HepG2 (cell line): ENCODE measurements around the gene SLCO2B1. TPM values are rescaled to one million over a fixed set of nuclear protein-coding genes. Genes with fewer than 3 reads are reported as not detected.
A peak's percentile ranks its signal among the peaks of the same experiment; 100 is the strongest.

ENCODE experiments used
- CCAR2 ChIP-seq: fragments of 200-400 bp; formaldehyde crosslinking; optimal IDR thresholded peaks from 2 replicates; pipeline ENCODE3; 2018; ENCODE audit warnings: low read depth, mild to moderate bottlenecking, low read length, moderate library complexity
- DR1 ChIP-seq: sonication (generic); formaldehyde crosslinking; IDR thresholded peaks from 2 replicates; pipeline ENCODE4 v1.8.0; 2021; ENCODE audit warnings: mild to moderate bottlenecking, missing genetic modification reagents, inconsistent platforms
- EHMT2 ChIP-seq: fragments of 200-600 bp; sonication (generic); IDR thresholded peaks from 2 replicates; pipeline ENCODE4 v1.7.0; 2017; ENCODE audit warnings: antibody characterized with exemption, low read depth, low read length, borderline replicate concordance
- ELF1 ChIP-seq: sonication (generic); formaldehyde crosslinking; IDR thresholded peaks from 2 replicates; pipeline ENCODE4 v1.4.0; 2020; ENCODE audit warnings: missing genetic modification reagents
- HNRNPH1 ChIP-seq: fragments of 200-400 bp; formaldehyde crosslinking; optimal IDR thresholded peaks from 2 replicates; pipeline ENCODE3; 2017; ENCODE audit warnings: mild to moderate bottlenecking, low read depth, low read length
- HOXD1 ChIP-seq: sonication (generic); formaldehyde crosslinking; IDR thresholded peaks from 2 replicates; pipeline ENCODE4 v1.5.0; 2020; ENCODE audit warnings: missing genetic modification reagents
- PHF20 ChIP-seq: sonication (generic); formaldehyde crosslinking; IDR thresholded peaks from 2 replicates; pipeline ENCODE4 v1.5.0; 2020; ENCODE audit warnings: mild to moderate bottlenecking, missing genetic modification reagents
- RARG ChIP-seq: sonication (generic); formaldehyde crosslinking; IDR thresholded peaks from 2 replicates; pipeline ENCODE4 v1.4.0; 2020; ENCODE audit warnings: low read depth, mild to moderate bottlenecking, missing genetic modification reagents
- TBP ChIP-seq: sonication (generic); formaldehyde crosslinking; IDR thresholded peaks from 2 replicates; pipeline ENCODE4 v1.5.0; 2020; ENCODE audit warnings: missing genetic modification reagents
- ZNF30 ChIP-seq: sonication (generic); formaldehyde crosslinking; IDR thresholded peaks from 2 replicates; pipeline ENCODE4 v1.5.0; 2020; ENCODE audit warnings: mild to moderate bottlenecking, missing genetic modification reagents
- ZNF644 ChIP-seq: IDR thresholded peaks from 2 replicates; pipeline ENCODE4 v1.6.1; 2016; ENCODE audit warnings: low read depth
- ZNF776 ChIP-seq: sonication (generic); formaldehyde crosslinking; IDR thresholded peaks from 2 replicates; pipeline ENCODE4 v1.4.0; 2020; ENCODE audit warnings: mild to moderate bottlenecking, missing genetic modification reagents
- polyA plus RNA-seq, 8 experiments: library from polyadenylated mRNA; depleted of rRNA in 3 of 8; stranded (reverse) in 7 of 8; unstranded in 1 of 8; fragments of >200 nt; fragmentation: Illumina TruSeq in 4 of 8; extraction: Trizol in 4 of 8; gene quantifications; 2 replicates each; pipeline versions ENCODE4 v1.2.1 to v1.2.3, GENCODE V29; 2011 to 2016; ENCODE audit warnings: low read depth in 4 of 8, missing spikeins in 1 of 8, mixed read lengths in 1 of 8; ENCODE audit not compliant: insufficient read depth in 1 of 8
- total RNA-seq, 5 experiments: library from RNA; depleted of rRNA; stranded (reverse); fragments of >200 nt; fragmentation: Illumina TruSeq; extraction: Trizol; gene quantifications; 2 replicates each; pipeline ENCODE4 v1.2.3, GENCODE V29; 2016; ENCODE audit warnings: low read depth in 1 of 5
- TF ChIP-seq, protein P1 (sequence below), 2 experiments: fragments of 450-650 bp in 1 of 2; sonication (generic) in 1 of 2; formaldehyde crosslinking; IDR thresholded peaks; 2 replicates each; pipeline versions ENCODE4 v1.5.0 to v1.8.0; 2020 to 2022; ENCODE audit warnings: mild to moderate bottlenecking in 1 of 2, missing genetic modification reagents in 1 of 2
- TF ChIP-seq, protein P2 (sequence below): sonication (generic); formaldehyde crosslinking; IDR thresholded peaks from 2 replicates; pipeline ENCODE4 v1.4.0; 2020; ENCODE audit warnings: missing genetic modification reagents
- TF ChIP-seq, protein P3 (sequence below), 2 experiments: sonication (generic) in 1 of 2; formaldehyde crosslinking in 1 of 2; IDR thresholded peaks; 2 replicates each; pipeline versions ENCODE4 v1.6.1 to v1.9.0; 2014 to 2022; ENCODE audit warnings: antibody characterized with exemption in 1 of 2, borderline replicate concordance in 1 of 2, inconsistent platforms in 1 of 2, low read depth in 1 of 2, missing genetic modification reagents in 1 of 2
- TF ChIP-seq, protein P4 (sequence below): sonication (generic); formaldehyde crosslinking; IDR thresholded peaks from 2 replicates; pipeline ENCODE4 v1.5.1; 2020; ENCODE audit warnings: mild to moderate bottlenecking, moderate library complexity, missing genetic modification reagents

Gene SLCO2B1
- total and polyA plus RNA-seq, 2 of the 13 experiments (the other 11 are each of a cell fraction or from before 2014, with no cell fraction given) = 15.3 to 19.8 TPM

DNA sequence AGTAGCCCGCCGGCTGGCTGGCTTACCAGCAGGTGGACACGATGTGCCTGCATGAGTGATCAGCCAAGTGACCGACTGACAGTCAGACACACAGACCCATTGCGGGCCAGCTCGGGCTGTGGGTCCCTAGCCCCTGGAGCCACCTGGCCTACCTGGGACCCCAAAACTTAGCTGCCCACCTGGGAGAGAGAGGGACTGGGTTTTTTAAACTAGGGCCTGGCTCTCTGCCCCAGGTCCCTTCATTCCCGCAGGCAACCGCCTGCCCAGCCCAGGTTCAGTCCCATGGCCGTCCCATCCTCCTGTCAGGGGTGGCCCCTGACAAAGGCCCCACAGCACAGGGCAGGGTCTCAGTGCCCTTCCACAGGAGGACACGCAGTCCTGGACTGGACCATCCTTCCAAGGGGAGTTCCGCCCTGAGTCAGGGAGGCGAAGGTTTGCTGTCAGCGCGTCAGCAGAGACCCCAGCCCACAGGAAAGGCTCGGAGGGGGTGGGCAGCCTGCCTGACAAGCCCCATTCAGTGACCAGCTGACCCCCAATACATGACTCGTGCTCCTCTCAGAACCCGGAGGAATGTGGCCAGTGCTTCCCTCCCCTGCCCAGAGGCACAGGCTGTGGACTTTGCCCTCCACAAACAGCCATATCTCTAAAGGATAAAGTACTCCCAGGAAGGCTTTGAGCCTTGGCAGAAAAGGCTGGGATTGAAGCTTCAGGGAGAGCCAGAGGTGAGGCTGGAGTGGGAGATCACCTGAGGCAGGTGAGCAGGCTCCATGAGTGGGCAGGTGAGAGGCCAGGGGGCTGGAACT is 8.4 kb downstream of the SLCO2B1 start (continued):
- no peak for TF ChIP-seq DR1 (CRISPR knock-in tag)
- TF ChIP-seq, protein P1, sequence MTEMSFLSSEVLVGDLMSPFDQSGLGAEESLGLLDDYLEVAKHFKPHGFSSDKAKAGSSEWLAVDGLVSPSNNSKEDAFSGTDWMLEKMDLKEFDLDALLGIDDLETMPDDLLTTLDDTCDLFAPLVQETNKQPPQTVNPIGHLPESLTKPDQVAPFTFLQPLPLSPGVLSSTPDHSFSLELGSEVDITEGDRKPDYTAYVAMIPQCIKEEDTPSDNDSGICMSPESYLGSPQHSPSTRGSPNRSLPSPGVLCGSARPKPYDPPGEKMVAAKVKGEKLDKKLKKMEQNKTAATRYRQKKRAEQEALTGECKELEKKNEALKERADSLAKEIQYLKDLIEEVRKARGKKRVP (CRISPR knock-in tag; IDR thresholded peaks at IDR 0.05) = no peak
- TF ChIP-seq, protein P2, sequence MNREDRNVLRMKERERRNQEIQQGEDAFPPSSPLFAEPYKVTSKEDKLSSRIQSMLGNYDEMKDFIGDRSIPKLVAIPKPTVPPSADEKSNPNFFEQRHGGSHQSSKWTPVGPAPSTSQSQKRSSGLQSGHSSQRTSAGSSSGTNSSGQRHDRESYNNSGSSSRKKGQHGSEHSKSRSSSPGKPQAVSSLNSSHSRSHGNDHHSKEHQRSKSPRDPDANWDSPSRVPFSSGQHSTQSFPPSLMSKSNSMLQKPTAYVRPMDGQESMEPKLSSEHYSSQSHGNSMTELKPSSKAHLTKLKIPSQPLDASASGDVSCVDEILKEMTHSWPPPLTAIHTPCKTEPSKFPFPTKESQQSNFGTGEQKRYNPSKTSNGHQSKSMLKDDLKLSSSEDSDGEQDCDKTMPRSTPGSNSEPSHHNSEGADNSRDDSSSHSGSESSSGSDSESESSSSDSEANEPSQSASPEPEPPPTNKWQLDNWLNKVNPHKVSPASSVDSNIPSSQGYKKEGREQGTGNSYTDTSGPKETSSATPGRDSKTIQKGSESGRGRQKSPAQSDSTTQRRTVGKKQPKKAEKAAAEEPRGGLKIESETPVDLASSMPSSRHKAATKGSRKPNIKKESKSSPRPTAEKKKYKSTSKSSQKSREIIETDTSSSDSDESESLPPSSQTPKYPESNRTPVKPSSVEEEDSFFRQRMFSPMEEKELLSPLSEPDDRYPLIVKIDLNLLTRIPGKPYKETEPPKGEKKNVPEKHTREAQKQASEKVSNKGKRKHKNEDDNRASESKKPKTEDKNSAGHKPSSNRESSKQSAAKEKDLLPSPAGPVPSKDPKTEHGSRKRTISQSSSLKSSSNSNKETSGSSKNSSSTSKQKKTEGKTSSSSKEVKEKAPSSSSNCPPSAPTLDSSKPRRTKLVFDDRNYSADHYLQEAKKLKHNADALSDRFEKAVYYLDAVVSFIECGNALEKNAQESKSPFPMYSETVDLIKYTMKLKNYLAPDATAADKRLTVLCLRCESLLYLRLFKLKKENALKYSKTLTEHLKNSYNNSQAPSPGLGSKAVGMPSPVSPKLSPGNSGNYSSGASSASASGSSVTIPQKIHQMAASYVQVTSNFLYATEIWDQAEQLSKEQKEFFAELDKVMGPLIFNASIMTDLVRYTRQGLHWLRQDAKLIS (CRISPR knock-in tag) = no peak
- TF ChIP-seq ZNF644 = peak; percentile 16; the same call in 1 of the 2 replicates
- no peak for TF ChIP-seq TBP (CRISPR knock-in tag)
- no peak for TF ChIP-seq RARG (CRISPR knock-in tag)
- TF ChIP-seq CCAR2 = no peak
- TF ChIP-seq PHF20 (CRISPR knock-in tag) = no peak
- peak; percentile 54; the same call in 1 of the 2 replicates for TF ChIP-seq EHMT2
- TF ChIP-seq ZNF30 = no peak
- TF ChIP-seq ZNF776 (CRISPR knock-in tag) = no peak
- TF ChIP-seq, protein P3, sequence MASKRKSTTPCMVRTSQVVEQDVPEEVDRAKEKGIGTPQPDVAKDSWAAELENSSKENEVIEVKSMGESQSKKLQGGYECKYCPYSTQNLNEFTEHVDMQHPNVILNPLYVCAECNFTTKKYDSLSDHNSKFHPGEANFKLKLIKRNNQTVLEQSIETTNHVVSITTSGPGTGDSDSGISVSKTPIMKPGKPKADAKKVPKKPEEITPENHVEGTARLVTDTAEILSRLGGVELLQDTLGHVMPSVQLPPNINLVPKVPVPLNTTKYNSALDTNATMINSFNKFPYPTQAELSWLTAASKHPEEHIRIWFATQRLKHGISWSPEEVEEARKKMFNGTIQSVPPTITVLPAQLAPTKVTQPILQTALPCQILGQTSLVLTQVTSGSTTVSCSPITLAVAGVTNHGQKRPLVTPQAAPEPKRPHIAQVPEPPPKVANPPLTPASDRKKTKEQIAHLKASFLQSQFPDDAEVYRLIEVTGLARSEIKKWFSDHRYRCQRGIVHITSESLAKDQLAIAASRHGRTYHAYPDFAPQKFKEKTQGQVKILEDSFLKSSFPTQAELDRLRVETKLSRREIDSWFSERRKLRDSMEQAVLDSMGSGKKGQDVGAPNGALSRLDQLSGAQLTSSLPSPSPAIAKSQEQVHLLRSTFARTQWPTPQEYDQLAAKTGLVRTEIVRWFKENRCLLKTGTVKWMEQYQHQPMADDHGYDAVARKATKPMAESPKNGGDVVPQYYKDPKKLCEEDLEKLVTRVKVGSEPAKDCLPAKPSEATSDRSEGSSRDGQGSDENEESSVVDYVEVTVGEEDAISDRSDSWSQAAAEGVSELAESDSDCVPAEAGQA (IDR thresholded peaks at IDR 0.05; ENCODE audit: low read depth) = 0 out of 2 replicates have a peak, but pooled peaks have one; percentile 20
- TF ChIP-seq, protein P3 (CRISPR knock-in tag; IDR thresholded peaks at IDR 0.05; ENCODE audit: borderline replicate concordance) = no peak
- TF ChIP-seq HOXD1 = 0 out of 2 replicates have a peak, but pooled peaks have one; percentile 11
- TF ChIP-seq, protein P4, sequence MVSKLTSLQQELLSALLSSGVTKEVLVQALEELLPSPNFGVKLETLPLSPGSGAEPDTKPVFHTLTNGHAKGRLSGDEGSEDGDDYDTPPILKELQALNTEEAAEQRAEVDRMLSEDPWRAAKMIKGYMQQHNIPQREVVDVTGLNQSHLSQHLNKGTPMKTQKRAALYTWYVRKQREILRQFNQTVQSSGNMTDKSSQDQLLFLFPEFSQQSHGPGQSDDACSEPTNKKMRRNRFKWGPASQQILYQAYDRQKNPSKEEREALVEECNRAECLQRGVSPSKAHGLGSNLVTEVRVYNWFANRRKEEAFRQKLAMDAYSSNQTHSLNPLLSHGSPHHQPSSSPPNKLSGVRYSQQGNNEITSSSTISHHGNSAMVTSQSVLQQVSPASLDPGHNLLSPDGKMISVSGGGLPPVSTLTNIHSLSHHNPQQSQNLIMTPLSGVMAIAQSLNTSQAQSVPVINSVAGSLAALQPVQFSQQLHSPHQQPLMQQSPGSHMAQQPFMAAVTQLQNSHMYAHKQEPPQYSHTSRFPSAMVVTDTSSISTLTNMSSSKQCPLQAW (CRISPR knock-in tag) = peak; percentile 28; the same call in 1 of the 2 replicates
- peak; percentile 42; the same call in 1 of the 2 replicates for TF ChIP-seq ELF1 (CRISPR knock-in tag)
- TF ChIP-seq HNRNPH1 = no peak
